Peyer's patch (tissue), 4 donors: ENCODE data around the gene ATP10A. TPM values are rescaled to one million over a fixed set of nuclear protein-coding genes. Genes with fewer than 3 reads are reported as not detected.

Experiments used
- DNase-seq, 3 donors: peaks; one replicate each; pipeline ENCODE4 v3.0.0-alpha.2; 2017 to 2019
- H3K27ac ChIP-seq, 4 donors: fragments of 200-600 bp; sonication (generic); one replicate each; pipeline ENCODE4 v1.5.1; 2016 to 2019
- H3K27me3 ChIP-seq, 2 donors: fragments of 200-600 bp; sonication (generic); one replicate each; pipeline ENCODE4 v1.5.1; 2019
- H3K36me3 ChIP-seq, 3 donors: fragments of 200-600 bp; sonication (generic); one replicate each; pipeline ENCODE4 v1.5.1; 2016 to 2019
- H3K4me1 ChIP-seq, 4 donors: fragments of 200-600 bp; sonication (generic); one replicate each; pipeline ENCODE4 v1.5.1; 2016 to 2019
- H3K4me3 ChIP-seq, 4 donors: fragments of 200-600 bp; sonication (generic); 1 replicate in 3 of 4; 2 replicates in 1 of 4; pipeline ENCODE4 v1.5.1; 2016 to 2019; ENCODE audit warnings: mild to moderate bottlenecking in 1 of 4
- H3K9me3 ChIP-seq, 4 donors: fragments of 200-600 bp; sonication (generic); one replicate each; pipeline ENCODE4 v1.5.1; 2016 to 2019; ENCODE audit warnings: mild to moderate bottlenecking in 1 of 4
- POLR2A ChIP-seq, 2 donors: fragments of 450-650 bp; IDR thresholded peaks; one replicate each; pipeline ENCODE4 v1.5.1; 2017; ENCODE audit warnings: antibody characterized with exemption in 2 of 2, mild to moderate bottlenecking in 2 of 2, moderate library complexity in 2 of 2
- total RNA-seq, 4 donors: library from RNA; depleted of rRNA; stranded (reverse); fragments of >200 nt; gene quantifications; one replicate each; pipeline ENCODE4 v1.1.0, GENCODE V29; 2016
- TF ChIP-seq, protein P1 (sequence below), 6 experiments: fragments of 450-650 bp in 4 of 6; fragments of 200-600 bp in 2 of 6; sonication (generic) in 1 of 6; IDR thresholded peaks; one replicate each; pipeline ENCODE4 v1.5.1; 2017 to 2019; ENCODE audit warnings: antibody characterized with exemption in 6 of 6, mild to moderate bottlenecking in 3 of 6, moderate library complexity in 1 of 6

Gene ATP10A
- total RNA-seq, 4 donors from 2014 or later = 1.6 to 7.4 (median 3.7) TPM

DNA sequence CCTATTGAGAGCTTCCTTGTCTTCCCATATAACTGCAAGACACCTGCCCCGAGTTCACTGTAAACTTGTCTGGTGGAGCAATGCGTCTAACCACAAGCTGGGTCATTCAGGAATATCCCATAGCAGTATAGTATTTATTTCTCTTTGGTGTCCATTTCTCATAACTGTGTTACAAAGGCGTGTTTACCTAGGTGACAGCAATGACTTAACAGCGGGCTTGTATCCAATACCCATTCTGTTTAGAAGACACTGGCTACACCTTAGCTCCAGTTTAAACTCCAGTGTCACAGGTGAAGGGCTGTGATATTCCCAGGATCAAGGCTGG is 24.3 kb downstream of the ATP10A start:
- TF ChIP-seq, protein P1, sequence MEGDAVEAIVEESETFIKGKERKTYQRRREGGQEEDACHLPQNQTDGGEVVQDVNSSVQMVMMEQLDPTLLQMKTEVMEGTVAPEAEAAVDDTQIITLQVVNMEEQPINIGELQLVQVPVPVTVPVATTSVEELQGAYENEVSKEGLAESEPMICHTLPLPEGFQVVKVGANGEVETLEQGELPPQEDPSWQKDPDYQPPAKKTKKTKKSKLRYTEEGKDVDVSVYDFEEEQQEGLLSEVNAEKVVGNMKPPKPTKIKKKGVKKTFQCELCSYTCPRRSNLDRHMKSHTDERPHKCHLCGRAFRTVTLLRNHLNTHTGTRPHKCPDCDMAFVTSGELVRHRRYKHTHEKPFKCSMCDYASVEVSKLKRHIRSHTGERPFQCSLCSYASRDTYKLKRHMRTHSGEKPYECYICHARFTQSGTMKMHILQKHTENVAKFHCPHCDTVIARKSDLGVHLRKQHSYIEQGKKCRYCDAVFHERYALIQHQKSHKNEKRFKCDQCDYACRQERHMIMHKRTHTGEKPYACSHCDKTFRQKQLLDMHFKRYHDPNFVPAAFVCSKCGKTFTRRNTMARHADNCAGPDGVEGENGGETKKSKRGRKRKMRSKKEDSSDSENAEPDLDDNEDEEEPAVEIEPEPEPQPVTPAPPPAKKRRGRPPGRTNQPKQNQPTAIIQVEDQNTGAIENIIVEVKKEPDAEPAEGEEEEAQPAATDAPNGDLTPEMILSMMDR (IDR thresholded peaks at IDR 0.05) = no peak
- no peak for TF ChIP-seq POLR2A (IDR thresholded peaks at IDR 0.05)
- no peak for DNase-seq
- H3K27ac ChIP-seq = no peak overlapping the region
- H3K4me3 ChIP-seq = no peak overlapping the region
- no peaks in the 10 kb centered on the region for H3K9me3 ChIP-seq
- H3K4me1 ChIP-seq = no peaks in the 10 kb centered on the region
- H3K36me3 ChIP-seq = no peaks in the 10 kb centered on the region
- H3K27me3 ChIP-seq = no peaks in the 10 kb centered on the region

DNA sequence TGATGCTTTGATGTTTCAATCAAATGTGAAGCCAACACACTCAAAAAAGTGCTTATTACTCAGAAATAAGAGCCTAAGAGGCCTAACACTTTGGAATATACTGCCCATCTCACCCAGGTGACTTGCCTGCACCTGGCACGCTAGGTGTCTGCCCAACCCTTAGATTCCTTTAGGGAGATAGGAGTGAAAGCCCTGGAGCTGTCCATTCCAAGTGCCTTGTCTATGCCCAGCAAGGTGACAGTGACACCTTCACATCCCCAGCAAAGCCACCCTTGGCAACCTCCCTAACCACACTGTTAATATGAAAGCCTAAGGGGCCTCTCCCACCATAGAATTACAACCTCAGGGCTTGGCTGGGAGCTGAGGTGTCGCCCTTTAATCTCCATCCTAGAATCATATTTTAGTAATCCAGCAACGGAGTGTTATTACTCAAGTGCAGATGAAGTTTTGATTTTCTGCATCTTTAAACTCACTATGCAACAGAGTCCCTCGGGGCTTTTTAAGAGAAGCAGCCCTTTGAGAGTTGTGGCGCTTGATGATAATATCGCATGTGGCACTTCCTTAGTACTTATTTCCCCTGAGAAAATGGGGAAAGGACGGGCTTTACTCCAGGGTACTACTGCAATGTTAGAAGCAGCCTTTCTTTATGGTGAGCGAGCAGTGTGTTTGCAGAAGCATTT is 24.8 kb downstream of the ATP10A start:
- H3K4me3 ChIP-seq = no peak overlapping the region
- no peak for TF ChIP-seq POLR2A (IDR thresholded peaks at IDR 0.05)
- TF ChIP-seq, protein P1 (IDR thresholded peaks at IDR 0.05) = no peak
- no peaks in the 10 kb centered on the region for H3K4me1 ChIP-seq
- H3K27me3 ChIP-seq = no peaks in the 10 kb centered on the region
- H3K36me3 ChIP-seq = no peaks in the 10 kb centered on the region
- DNase-seq = no peak
- H3K27ac ChIP-seq = no peak overlapping the region
- H3K9me3 ChIP-seq = no peaks in the 10 kb centered on the region

DNA sequence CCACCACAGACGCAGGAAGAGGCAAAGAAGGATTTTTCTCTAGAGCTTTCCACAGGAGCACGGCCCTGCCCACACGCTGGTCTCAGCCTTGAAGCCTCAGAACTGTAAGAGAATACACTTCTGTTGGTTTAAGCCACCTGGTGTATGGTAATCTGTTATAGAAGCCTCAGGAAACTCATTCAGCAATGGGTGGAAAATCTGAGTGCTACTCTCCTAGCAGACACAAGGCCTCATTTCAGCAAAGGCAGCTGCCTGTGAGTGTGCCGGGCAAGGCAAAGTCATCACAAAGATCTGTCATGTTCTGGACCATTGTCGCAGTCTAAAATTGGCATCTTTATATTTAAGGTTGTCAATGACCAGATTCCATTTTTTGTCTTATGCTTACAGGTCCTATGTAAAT is 31.0 kb downstream of the ATP10A start:
- H3K27me3 ChIP-seq = no peaks in the 10 kb centered on the region
- H3K4me3 ChIP-seq = no peak overlapping the region
- no peaks in the 10 kb centered on the region for H3K4me1 ChIP-seq
- no peak for DNase-seq
- peak overlapping the region in 2 of 4 donors; percentile 16 to 78 for H3K27ac ChIP-seq
- no peaks in the 10 kb centered on the region for H3K36me3 ChIP-seq
- no peaks in the 10 kb centered on the region for H3K9me3 ChIP-seq
- TF ChIP-seq POLR2A (IDR thresholded peaks at IDR 0.05) = no peak
- TF ChIP-seq, protein P1 (IDR thresholded peaks at IDR 0.05) = no peak

DNA sequence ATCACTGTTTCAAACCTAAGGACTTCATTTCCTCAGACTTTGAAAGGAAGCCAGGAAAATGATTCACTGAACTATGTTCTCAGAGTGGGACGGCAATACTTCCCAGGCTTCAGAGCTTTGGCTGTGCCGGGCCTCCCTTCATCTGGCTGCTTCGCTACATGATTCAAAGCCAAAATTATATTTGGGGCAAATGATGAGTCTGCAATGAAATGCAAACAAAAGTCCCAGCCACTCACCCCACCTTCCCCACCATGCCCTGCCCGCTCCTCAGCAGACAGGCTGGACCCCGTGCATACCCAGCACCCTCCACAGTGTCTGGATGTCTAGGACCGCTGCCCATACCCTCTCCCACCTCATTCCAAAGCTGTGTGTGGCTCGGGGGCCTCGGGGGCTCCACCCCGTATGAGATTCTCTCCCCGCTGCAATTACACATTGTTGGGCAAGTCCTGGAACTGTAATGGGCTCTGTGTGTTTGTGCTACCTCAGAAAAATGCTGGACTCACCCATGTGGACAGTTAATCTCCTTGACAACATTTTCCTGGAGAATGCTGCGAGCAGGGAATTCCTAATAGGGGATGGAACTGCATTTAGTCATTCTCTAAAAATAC is 32.2 kb downstream of the ATP10A start:
- no peaks in the 10 kb centered on the region for H3K4me1 ChIP-seq
- TF ChIP-seq, protein P1 (IDR thresholded peaks at IDR 0.05) = no peak
- TF ChIP-seq POLR2A (IDR thresholded peaks at IDR 0.05) = no peak
- no peak for DNase-seq
- H3K4me3 ChIP-seq = no peak overlapping the region
- no peaks in the 10 kb centered on the region for H3K36me3 ChIP-seq
- peak overlapping the region in 3 of 4 donors; percentile 13 to 78 (median 72) for H3K27ac ChIP-seq
- H3K27me3 ChIP-seq = no peaks in the 10 kb centered on the region
- no peaks in the 10 kb centered on the region for H3K9me3 ChIP-seq

DNA sequence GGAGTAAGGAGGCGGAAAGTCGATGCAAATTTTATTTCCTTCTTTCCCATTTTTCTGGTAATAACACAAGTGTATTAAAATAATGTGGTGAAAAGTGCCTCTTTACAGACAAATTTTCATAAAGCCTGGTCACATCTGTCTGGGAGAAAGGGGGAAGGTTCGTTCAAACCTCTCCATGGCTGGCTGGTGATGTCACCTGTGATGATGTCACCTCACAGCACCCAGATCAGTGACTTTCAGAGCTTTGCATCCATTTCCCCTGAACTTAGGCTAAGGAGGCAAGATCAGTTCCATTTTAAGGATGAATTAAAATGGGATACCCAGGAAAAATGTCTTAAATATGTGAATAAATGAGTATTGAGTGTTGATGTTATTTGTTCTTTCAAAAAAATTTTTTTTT is 34.1 kb downstream of the ATP10A start:
- Histone ChIP-seq H3K27me3 (no peaks in the 10 kb centered on the region), H3K27ac (no peak overlapping the region), H3K4me3 (no peak overlapping the region), H3K36me3 (no peaks in the 10 kb centered on the region), H3K4me1 (no peaks in the 10 kb centered on the region), H3K9me3 (no peaks in the 10 kb centered on the region)
- no peak for DNase-seq
- TF ChIP-seq, protein P1 (IDR thresholded peaks at IDR 0.05) = no peak
- TF ChIP-seq POLR2A (IDR thresholded peaks at IDR 0.05) = no peak
